ENCODE results near the gene KIF13A.
"Not testable (repeated sequence)": the region's sequence is repeated elsewhere in the genome, so short reads cannot be mapped to it uniquely, and the experiment has no call there.

Gene KIF13A

DNA sequence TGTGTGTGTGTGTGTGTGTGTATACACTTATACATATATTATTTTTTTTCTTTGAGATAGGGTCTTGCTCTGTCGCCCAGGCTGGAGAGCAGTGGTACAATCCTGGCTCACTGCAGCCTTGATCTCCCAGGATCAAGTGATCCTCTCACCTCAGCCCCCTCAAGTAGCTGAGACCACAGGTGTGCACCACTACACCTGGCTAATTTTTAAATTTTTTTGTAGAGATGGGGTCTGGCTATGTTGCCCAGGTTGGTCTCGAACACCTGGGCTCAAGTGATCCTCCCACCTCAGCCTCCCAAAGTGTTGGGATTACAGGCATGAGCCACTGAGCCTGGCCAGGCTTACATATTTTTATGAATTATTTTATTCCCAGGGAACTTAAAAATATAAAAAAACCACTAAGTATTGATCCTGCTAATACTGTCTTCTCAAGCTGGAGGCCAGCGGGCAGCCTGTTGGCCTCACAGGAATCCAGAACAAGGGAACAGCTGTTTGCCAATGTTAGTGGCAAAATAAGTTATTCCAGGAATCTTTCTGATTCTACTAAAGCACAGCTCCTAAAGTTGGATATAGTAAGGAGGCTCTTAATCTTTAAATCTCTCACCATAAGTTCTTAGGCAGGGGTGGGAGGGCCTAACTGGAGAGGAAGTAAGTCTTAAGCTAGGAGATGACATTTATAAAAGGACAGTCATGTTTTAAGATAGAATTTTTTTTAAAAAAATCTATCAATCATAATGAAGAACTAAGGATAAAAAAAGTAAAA is 145.2 kb downstream of the KIF13A start:
- DNase-seq: no peak

DNA sequence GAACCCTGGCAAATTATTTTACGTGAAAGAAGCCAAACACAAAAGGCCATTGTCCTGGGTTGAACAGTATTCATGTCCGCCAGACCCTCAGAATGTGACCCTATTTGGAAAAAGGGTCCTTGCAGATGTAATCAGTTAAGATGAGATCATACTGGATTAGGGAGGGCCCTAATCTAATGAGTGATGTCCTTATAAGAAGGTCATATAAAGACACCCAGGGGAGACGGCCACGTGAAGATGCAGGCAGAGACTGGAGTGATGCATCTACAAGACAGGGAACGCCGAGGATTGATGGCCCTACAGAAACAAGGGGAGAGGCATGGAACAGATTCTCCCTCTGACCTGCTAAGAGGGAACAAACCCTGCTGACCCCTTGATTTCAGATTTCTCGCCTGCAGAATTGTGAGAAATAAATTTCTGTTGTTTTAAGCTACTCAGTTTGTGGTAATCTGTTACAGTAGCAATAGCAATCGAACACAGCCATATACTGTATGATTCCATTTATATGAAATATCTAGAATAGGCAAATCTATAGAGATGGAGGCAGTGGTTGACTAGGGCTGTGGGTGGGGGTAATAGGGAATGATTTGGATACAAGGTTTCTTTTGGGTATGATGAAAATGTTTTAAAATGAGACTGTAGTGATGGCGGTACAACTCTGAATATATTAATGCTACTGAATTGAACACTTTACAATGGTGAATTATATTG is 147.8 kb downstream of the KIF13A start:
- no peak for DNase-seq

DNA sequence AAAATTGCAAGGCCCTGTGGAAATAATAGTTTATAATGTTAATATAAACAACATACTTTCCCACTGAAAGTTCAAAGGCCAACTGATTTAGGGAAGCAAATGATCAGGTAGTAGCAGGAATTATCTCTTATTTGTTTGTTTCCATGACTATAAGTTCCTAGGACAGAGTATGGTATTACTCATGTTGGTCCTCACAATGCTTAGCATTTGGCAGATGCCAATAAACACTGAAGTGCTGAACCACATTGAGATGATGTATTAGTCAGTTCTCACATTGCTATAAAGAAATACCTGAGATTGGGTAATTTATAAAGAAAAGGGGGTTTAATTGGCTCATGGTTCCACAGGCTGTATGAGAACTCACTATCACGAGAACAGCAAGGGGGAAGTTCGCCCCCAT is 151.1 kb downstream of the KIF13A start:
- DNase-seq: no peak

DNA sequence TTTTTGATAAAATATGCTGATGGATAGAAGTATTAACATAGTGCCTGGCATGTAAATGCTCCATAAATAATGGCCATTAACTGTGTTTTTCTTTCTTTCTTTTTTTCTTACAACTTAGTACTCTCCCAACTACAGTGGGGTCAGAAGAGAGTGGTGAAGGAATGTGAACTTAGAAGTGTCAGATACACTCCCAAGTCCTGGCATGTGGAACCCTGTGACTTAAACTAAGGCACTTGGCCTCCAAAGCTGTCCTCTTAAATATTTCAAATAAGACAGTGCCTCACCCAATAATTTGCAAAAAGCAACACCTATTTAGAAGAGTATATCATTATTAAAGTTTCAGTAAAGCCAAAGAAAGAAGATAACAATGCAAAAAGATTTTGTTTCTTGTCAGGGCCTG is 151.7 kb downstream of the KIF13A start:
- DNase-seq: no peak

DNA sequence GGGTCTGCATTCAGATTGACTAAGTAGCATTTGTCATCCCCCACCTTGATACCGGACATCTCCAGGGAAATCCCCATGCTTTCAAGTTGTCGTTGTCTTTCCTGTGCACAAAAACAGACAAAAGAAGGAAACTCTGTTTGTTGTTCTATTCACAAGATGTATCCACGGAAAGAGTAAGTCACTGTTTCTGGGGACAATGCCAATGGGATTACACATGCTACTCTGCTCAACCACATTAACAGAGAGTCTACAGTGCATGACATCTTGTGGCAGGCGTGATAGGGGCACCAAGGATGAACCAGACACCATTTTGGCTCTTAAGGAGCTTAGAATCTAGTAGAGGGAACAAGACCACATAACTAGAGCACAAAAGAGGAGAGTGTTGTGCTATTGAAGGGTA is 156.3 kb downstream of the KIF13A start:
- DNase-seq: no peak

DNA sequence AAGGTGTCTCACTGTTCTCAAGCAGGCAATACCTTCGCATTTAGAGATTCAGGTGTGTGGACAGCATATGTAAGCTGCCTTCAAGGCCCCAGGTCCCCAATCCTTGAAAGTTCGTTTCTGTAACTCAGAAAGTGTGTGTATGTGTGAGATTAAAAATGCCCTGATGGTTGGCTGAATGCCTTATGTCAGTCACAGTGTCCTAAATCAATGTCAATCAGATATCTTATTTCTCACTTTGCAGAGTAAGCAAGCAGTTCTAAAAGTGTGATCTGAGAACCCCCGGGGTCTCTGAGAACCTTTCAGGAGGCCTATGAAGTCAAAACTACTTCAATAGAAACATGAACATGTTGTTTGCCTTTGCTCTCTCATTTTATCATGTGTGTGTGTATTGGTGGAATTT is 157.5 kb downstream of the KIF13A start:
- no peak for DNase-seq

DNA sequence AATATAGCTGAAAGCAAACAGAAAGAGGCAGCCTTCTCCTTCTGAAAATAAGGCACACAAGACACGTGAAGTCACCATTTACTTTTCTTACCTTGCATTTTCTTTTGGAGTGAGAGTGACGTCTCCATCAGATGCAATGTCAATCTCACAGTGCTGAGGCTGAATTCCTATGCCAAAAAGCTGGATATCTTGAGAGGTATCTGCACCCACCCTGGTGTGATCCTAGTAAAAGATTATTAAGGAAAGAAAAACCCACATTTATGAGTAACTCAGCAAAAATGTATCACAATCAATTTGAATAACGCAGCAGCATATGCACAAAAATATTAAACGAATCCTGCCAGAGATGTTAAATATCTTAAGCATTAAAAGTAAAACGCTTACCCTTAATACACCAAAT is 159.3 kb downstream of the KIF13A start:
- no peak for DNase-seq

DNA sequence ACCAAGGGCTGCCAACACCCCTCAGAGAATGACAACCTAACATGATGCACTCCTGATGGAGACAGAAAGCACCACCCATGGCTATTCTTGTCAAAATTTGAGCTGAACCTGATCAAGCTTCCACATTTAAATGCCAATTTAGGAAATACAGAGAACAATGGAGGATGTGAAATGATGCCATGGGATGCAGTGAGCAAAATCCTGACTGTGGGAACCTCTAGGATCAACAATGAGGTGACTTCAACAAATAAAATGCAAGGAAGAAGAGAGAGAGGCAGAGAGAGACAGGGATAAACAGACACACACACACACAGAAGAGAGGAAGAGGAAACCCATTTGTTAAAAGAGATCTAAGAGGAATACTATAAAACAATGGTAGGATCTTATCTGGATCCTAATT is 161.1 kb downstream of the KIF13A start:
- DNase-seq: no peak

DNA sequence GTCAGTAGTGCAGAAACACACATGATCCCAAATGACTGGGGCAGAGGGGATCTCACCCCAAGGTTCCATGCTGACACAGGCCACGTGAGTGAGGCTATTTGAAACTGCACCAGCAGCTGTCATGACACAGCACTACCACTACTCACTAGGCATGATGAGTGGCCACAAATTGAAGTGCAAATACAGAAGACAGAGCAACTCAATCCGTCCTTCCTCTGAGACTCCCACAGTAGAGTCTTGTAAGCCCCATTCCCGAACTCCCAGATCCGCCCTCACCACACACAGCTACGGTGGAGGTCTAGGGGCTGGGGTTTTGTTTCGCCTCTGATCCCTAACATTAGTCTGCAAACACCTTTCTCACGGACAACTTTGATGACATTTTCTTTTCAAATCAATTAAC is 167.4 kb downstream of the KIF13A start:
- no peak for DNase-seq

DNA sequence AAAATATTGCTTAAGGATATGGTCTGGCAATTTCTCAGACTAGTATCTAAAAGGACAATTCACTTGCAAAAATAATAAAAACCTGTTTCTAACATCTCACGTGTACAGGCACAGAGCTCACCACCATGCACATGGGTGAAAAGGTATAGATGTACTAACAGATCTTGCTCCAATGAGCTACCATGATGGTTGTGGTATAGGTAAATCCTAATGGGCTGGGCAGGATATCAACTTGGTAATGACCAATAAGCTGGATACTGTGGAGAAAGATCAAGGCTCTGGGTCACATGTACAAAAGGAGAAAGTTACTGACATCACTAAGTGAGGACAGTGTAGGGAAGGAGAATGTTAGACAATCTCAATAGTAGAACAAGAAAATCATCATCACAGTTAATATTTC is 169.7 kb downstream of the KIF13A start:
- no peak for DNase-seq

DNA sequence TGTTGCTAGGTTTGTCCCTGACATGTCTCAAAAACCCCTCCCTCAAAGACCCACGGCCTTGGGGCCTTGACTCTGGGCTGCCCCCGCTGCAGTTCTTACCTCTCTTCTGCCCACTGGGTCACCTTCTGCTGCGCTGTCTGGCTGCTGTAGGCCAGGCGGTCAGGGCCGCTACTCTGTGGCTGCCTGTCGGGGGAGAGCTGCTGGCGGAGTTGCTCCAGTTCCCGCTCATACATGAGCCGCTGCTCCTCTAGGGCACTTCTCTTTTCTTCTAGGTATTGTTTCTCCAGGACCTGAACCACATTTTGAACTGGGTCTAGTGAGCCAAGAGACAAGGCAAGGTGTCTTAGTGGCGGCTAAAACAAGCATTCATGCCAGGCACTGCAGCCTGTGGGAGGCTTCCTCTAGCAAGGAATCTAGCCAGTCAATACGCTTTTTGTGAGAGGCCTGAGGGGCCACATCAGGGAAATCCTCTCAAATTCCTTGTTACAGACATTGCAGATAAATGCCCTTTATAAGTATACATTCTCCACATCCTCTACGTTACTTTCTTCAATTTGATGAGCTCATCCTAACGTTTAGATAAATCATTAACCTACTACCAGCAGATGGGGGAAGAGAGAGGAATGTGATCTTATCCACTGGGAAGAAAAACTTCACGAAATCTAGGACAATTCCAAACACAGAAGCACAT is 170.4 kb downstream of the KIF13A start:
- no peak for DNase-seq

DNA sequence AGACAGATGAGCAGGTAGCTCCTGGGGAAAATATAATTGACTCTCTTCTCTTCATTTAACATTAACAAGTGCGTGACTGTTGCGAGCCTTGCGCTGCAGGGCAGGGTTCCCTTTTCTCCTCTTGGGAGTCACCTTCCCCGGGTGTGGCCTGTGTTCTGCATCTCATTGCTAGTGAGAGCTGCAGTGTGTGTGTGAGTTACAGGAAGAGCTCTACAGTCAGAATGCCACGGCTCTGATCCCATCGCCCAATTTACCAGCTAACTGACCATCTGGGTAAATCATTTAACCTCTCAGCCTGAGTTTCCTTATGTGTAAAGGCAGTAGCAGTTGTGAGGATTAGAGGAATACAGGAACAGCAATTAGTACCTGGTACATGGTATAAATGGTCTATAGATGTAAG is 173.9 kb downstream of the KIF13A start:
- DNase-seq: no peak

DNA sequence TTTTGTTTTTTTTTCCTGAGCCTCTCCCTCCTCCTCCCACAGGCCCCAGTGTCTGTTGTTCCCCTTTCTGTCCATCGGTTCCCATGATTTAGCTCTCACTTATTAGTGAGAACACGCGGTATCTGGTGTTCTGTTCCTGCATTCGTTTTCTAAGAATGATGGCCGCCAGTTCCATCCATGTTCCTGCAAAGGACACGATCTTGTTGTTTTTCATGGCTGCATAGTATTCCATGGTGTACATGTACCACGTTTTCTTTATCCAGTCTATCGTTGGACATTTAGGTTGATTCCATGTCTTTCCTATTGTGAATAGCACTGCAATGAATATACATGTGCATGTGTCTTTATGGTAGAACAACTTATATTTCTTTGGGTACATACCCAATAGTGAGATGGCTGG is 175.1 kb downstream of the KIF13A start:
- no peak for DNase-seq

DNA sequence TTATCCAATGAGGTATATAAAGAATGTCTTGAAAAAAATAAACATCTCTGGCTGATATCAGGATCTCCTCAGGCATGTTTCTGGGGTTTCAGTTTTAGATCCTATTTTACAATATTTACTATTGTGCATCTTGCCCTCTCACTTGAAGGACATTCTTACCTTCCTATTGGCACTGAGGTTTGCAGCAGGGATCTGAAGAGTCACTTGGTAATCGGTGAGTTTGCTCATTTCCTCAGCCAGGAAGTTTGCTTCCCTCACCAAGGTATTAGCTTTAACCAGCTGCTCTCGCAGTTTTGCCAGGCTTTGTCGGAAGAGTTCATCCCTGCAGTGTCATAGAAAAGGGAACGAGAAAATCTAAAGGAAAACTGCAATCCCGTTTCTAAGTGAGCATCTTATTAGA is 178.8 kb downstream of the KIF13A start:
- no peak for DNase-seq

DNA sequence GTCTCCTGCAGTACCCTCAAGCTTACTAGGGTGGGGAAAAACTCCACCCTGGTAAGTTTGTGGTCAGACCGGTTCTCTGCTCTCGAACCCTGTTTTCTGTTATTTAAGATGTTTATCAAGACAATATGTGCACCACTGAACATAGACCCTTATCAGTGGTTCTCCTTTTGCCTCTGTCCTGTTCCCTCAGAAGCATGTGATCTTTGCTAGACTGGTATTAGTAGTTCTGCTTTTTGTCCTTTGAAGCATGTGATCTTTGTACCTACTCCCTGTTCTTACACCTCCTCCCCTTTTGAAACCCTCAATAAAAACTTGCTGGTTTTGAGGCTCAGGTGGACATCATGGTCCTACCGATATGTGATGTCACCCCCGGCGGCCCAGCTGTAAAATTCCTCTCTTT is 180.0 kb downstream of the KIF13A start:
- DNase-seq: not testable (repeated sequence)

DNA sequence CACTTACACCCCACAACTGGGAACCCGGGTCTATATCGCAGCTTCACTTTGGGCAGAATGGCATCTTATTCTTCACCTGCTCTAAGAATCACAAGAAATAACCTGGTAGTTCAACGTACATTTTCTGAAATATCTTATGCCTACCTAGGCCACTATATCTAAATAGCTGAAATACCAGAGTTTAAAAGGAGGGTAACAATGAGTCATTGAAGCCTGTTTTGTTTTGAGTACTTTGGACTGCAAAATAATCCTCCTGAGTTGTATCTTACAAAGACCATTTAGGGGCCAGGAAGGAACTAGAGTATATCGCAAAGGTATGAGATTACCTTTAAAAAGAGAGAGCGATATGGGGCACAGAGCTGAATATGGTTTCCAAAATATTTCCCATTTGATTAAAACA is 184.0 kb downstream of the KIF13A start:
- no peak for DNase-seq

DNA sequence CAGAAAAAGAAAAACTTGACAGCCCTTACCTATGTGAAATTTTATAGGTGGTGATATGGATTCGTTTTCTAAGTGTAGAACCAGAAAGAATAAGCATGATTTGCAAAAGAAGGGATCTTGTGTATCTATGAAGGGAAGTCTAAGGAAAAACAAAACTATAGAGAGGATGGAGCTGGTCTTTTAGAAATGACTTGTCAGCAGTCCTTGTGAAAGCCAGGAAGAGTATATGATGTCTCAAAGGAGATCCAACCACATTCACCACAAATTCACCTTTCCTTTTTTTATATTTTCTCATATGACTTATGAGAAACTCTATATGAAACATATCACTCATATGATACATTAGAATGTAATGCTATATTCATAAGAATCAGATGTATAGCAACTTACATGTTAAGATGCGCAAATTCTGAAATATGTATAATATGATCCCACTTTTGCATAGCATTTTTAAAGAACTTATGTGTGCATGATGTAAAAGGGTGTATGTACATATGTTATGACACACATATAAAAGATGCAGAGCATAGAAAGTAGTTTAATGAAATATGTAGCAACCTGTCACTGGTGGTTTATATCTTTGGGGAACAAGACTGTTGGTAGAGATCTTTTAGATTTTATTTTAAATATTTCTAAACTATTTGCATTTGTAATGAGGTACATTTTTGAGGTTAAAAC is 188.8 kb downstream of the KIF13A start:
- DNase-seq: no peak

DNA sequence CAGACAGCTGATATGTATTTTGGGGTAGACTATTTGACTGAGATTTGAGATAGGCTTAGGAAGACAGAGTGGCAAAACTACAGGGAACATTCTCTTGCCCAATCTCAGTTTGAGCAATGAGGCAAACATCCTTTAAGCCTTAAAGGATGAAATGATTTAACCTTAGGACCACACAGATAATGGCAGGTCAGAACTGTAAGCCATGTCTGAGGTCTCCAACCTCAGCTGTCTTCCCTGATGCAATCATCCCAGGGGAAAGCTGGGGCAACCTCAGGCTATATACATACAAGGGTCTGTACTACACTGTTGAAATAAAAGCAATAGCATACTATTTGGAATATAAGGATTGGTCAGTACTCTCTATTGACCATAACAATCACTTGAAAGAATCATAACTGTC is 196.9 kb downstream of the KIF13A start:
- no peak for DNase-seq

DNA sequence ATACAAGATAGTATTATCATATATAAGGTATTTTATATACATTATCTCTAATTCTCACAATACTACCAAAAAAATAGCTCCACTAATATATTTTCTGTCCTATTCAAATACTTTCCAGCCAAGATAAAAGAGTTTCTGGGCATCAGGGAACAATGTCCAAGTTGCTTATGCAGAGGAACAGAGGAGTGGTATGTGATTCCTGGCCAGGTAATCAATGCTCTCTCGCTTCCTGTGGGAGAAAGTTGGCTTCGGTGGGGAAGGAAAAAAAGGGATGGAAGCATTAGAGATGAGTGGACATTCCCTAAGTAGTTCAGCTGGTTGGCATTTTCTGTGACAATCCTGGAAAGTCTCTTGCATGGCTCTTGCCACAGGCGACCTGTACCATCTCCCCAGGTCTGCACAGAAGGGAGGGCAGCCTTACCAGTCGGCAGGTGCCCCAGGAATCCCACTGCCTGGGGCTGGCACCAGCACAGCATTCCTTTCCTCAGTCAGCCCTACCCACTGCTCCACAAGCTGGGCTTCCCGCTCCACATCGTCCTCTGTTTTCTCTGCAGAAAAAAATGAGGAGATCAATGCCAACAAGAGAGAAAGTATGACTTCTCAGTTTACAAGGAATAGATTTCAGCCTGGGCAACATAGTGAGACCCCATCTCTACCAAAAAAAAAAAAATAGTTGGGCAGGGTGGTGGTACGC is 202.2 kb downstream of the KIF13A start:
- DNase-seq: no peak

DNA sequence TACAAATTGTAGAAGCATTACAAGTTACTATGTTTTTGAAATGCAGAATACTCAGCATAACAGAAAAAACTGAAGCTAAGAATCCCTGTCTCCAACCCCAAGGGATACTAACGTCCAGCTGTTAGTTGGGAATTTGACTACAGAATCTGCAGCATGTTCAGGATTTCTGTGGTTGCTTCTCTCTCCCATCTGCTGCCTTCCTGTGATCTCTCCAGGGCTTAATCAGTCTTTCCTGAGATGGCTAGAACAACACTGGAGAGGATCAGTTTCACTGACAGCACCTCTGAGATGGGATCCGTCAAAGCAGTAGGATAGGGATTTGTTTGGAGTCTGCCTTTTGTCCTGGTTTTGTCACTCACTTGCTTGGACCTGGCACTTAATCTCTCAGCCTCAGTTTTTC is 207.4 kb downstream of the KIF13A start:
- DNase-seq: no peak

DNA sequence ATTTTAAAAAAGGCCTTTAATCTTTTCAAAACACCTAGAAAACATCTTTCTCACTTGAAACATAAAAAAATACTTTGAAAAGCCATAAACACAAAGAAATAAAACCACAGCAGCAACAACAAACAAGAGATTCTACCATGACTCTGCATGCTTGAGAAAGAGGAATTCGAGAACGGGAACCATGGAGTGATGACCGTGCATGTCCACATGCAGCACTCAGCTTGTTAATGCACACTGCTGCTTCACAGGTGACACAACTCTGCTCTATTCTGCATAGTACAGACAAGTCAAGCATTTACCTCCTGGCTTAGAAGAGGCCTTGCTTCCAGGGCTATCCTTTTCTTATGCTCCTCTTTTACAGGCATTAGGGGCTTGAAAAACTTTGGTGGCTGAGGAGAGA is 215.8 kb downstream of the KIF13A start:
- no peak for DNase-seq

DNA sequence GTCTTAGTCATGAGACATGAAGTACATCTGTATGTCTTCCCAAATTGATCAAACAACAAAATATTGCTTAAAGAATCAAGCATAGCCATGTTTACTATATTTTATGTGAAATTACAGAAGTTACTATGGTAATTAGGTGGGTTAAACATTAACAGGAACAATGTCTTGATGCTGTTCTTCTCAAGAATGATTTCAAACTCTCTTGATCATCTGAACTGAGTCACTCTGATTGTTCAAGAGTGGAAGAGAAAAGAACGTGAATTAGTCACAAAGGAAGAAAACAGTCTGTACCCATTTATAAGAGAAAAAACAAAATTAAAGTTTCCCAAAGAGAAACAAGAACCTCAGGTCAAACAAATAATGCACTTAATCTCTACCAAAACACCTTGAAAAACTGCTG is 218.6 kb downstream of the KIF13A start:
- no peak for DNase-seq

DNA sequence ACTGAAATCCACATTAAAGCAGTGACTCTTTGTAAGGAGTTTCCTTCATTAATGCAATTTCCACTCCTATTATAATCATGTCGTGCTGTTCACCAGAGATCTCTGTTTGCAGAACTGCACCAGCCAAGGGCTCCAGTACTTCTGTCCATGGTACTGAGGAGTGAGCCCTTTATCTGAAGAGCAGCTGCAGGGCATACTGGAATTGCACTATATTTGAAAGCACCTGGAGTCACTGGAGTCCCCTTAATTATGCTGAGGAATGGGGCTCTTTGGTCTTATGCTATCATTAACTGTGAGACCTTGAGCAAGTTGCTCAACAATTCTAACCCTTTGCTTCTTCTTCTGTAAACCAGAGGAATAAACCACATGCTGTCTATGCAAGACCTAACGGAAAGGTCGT is 219.0 kb downstream of the KIF13A start:
- no peak for DNase-seq

Data from T-helper 1 cell (primary cell).